GM12892 (cell line): ENCODE measurements around the gene FOXO3B.
"Not testable (repeated sequence)": the region's sequence is repeated elsewhere in the genome, so short reads cannot be mapped to it uniquely, and the experiment has no call there.

Source experiments
- POLR2A ChIP-seq: IDR thresholded peaks from 2 replicates; pipeline ENCODE4 v1.6.1; 2011; ENCODE audit warnings: low read depth, low read length, control low read depth
- POLR2AphosphoS5 ChIP-seq: IDR thresholded peaks from 2 replicates; pipeline ENCODE4 v1.6.1; 2011; ENCODE audit warnings: low read depth, low read length, control low read depth
- TAF1 ChIP-seq: IDR thresholded peaks from 2 replicates; pipeline ENCODE4 v1.6.1; 2011; ENCODE audit warnings: low read depth, mild to moderate bottlenecking, control low read depth, low read length, borderline replicate concordance

DNA sequence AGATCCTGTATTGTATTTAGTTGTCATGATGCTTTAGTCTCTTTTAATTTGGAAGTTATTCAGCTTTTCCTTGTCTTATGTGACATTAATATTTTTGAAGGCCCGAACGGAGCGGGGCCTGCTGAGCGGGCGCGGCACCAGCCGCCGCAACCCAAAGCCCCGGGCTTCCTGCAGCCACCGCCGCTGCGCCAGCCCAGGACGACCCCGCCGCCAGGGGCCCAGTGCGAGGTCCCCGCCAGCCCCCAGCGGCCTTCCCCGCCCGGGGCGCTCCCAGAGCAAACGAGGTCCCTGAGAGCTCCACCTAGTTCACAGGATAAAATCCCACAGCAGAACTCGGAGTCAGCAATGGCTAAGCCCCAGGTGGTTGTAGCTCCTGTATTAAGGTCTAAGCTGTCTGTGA, 32.0 kb downstream of the FOXO3B start:
- TF ChIP-seq POLR2AphosphoS5, POLR2A, TAF1: not testable (repeated sequence)
